IMR-90 (cell line): ENCODE results near the gene NUDT6. TPM values are rescaled to one million over a fixed set of nuclear protein-coding genes. Genes with fewer than 3 reads are reported as not detected.

Experiments
- ATAC-seq: fragments of 200-7000 bp; cut with Tn5 transposase; 2 replicates; pipeline ENCODE4 v1.9.1; 2020; ENCODE audit warnings: low read depth, mild to moderate bottlenecking, moderate library complexity
- BruUV-seq: library from RNA; stranded (reverse); fragments of 400-500 nt; replicated peaks from 2 replicates; lab custom pipeline; 2021; lab: Mats Ljungman, UMichigan
- CTCF ChIA-PET: fragments of 300-600 bp; formaldehyde crosslinking; extraction: SDS; loops from one replicate; lab custom pipeline; 2021; ENCODE audit warnings: antibody characterized with exemption; lab: Yijun Ruan, JAX
- POLR2A ChIA-PET: fragments of 300-600 bp; sonication (Branson Sonifier 250); formaldehyde crosslinking; loops from one replicate; lab custom pipeline; 2022; ENCODE audit warnings: antibody characterized with exemption; ENCODE audit not compliant: unreplicated experiment; lab: Charles Lee
- DNase-seq: peaks from one replicate; pipeline ENCODE4 v3.0.0; 2013
- H2AFZ ChIP-seq: replicated peaks from 2 replicates; pipeline ENCODE3; 2013; ENCODE audit warnings: low read length, mild to moderate bottlenecking; ENCODE audit not compliant: poor library complexity
- H2AK5ac ChIP-seq: 2 replicates; pipeline ENCODE4 v1.6.1; 2013; ENCODE audit warnings: low read depth, low read length, inconsistent platforms
- H2AK9ac ChIP-seq: replicated peaks from 2 replicates; pipeline ENCODE3; 2013; ENCODE audit warnings: mild to moderate bottlenecking, low read depth, low read length, moderate library complexity; ENCODE audit not compliant: poor library complexity
- H2BK120ac ChIP-seq: 2 replicates; pipeline ENCODE4 v1.6.1; 2013; ENCODE audit warnings: low read depth, low read length, inconsistent platforms
- H2BK15ac ChIP-seq: 3 replicates; pipeline ENCODE4 v1.6.1; 2013; ENCODE audit warnings: low read depth, low read length, inconsistent platforms
- H2BK20ac ChIP-seq: 2 replicates; pipeline ENCODE4 v1.6.1; 2013; ENCODE audit warnings: low read depth, mild to moderate bottlenecking, inconsistent platforms, low read length, moderate library complexity
- H2BK5ac ChIP-seq: 2 replicates; pipeline ENCODE4 v1.6.1; 2013; ENCODE audit warnings: mild to moderate bottlenecking, low read depth, low read length, inconsistent platforms; ENCODE audit not compliant: poor library complexity, severe bottlenecking
- H3K14ac ChIP-seq: replicated peaks from 2 replicates; pipeline ENCODE4 v1.6.1; 2013; ENCODE audit warnings: low read depth, low read length, inconsistent platforms
- H3K18ac ChIP-seq: 2 replicates; pipeline ENCODE4 v1.6.1; 2013; ENCODE audit warnings: low read depth, low read length, control low read depth
- H3K23ac ChIP-seq: 2 replicates; pipeline ENCODE4 v1.6.1; 2013; ENCODE audit warnings: low read depth, low read length, inconsistent platforms
- H3K27ac ChIP-seq: 2 replicates; pipeline ENCODE4 v1.5.1; 2013; ENCODE audit warnings: mild to moderate bottlenecking, control low read depth, low read length; ENCODE audit not compliant: insufficient read depth
- H3K27me3 ChIP-seq: 2 replicates; pipeline ENCODE4 v1.6.1; 2013; ENCODE audit warnings: low read length; ENCODE audit not compliant: control insufficient read depth, insufficient read depth
- H3K36me3 ChIP-seq: 2 replicates; pipeline ENCODE4 v1.6.1; 2013; ENCODE audit warnings: low read length, mixed read lengths; ENCODE audit not compliant: control insufficient read depth, insufficient read depth
- H3K4ac ChIP-seq: 2 replicates; pipeline ENCODE4 v1.6.1; 2013; ENCODE audit warnings: low read depth, low read length, inconsistent platforms
- H3K4me1 ChIP-seq: 2 replicates; pipeline ENCODE4 v1.6.1; 2013; ENCODE audit warnings: low read length, mixed read lengths; ENCODE audit not compliant: control insufficient read depth, insufficient read depth
- H3K4me2 ChIP-seq: 2 replicates; pipeline ENCODE4 v1.6.1; 2013; ENCODE audit warnings: low read depth, mild to moderate bottlenecking, control low read depth, low read length, moderate library complexity
- H3K4me3 ChIP-seq: 2 replicates; pipeline ENCODE4 v1.5.1; 2013; ENCODE audit warnings: low read depth, mild to moderate bottlenecking, control low read depth, low read length, moderate library complexity; ENCODE audit not compliant: insufficient read depth
- H3K56ac ChIP-seq: 2 replicates; pipeline ENCODE4 v1.6.1; 2013; ENCODE audit warnings: low read length, inconsistent platforms; ENCODE audit not compliant: insufficient read depth; ENCODE audit errors: extremely low read depth
- H3K79me1 ChIP-seq, 2 experiments: 2 replicates each; pipeline ENCODE4 v1.6.1; 2013; ENCODE audit warnings: low read length in 2 of 2, inconsistent platforms in 1 of 2, low read depth in 1 of 2
- H3K9ac ChIP-seq: 2 replicates; pipeline ENCODE4 v1.6.1; 2013; ENCODE audit warnings: low read depth, low read length, control low read depth
- H3K9me1 ChIP-seq: 2 replicates; pipeline ENCODE4 v1.6.1; 2013; ENCODE audit warnings: low read length, inconsistent platforms; ENCODE audit not compliant: insufficient read depth
- H3K9me3 ChIP-seq: 2 replicates; pipeline ENCODE4 v1.6.1; 2013; ENCODE audit warnings: low read length; ENCODE audit not compliant: control insufficient read depth, insufficient read depth
- H4K20me1 ChIP-seq: 2 replicates; pipeline ENCODE4 v1.6.1; 2013; ENCODE audit warnings: low read length, inconsistent platforms; ENCODE audit not compliant: insufficient read depth
- H4K5ac ChIP-seq: 2 replicates; pipeline ENCODE4 v1.6.1; 2013; ENCODE audit warnings: mild to moderate bottlenecking, low read depth, low read length, control low read depth
- H4K8ac ChIP-seq, 2 experiments: 2 replicates each; pipeline ENCODE4 v1.6.1; 2013; ENCODE audit warnings: low read depth in 2 of 2, low read length in 2 of 2, control low read depth in 1 of 2, inconsistent platforms in 1 of 2
- H4K91ac ChIP-seq: 2 replicates; pipeline ENCODE4 v1.6.1; 2013; ENCODE audit warnings: low read depth, low read length, inconsistent platforms; ENCODE audit not compliant: insufficient read depth
- BHLHE40 ChIP-seq: fragments of 150-350 bp; IDR thresholded peaks from 2 replicates; pipeline ENCODE4 v1.6.1; 2016; ENCODE audit warnings: mild to moderate bottlenecking, low read depth, low read length
- CEBPB ChIP-seq: IDR thresholded peaks from 2 replicates; pipeline ENCODE4 v1.6.1; 2012; ENCODE audit warnings: low read depth, low read length, improper control_type of control experiment
- CHD1 ChIP-seq: IDR thresholded peaks from 2 replicates; pipeline ENCODE4 v1.6.1; 2012; ENCODE audit warnings: low read depth, low read length, improper control_type of control experiment
- CTCF ChIP-seq: conservative IDR thresholded peaks from 2 replicates; pipeline ENCODE4 v1.5.1; 2012; ENCODE audit warnings: mild to moderate bottlenecking, low read depth, low read length, improper control_type of control experiment
- FOS ChIP-seq: fragments of 150-350 bp; IDR thresholded peaks from 2 replicates; pipeline ENCODE4 v1.6.1; 2016; ENCODE audit warnings: low read depth, low read length
- MAFK ChIP-seq: IDR thresholded peaks from 2 replicates; pipeline ENCODE4 v1.6.1; 2012; ENCODE audit warnings: low read depth, low read length, improper control_type of control experiment
- MAZ ChIP-seq: IDR thresholded peaks from 2 replicates; pipeline ENCODE4 v1.6.1; 2012; ENCODE audit warnings: low read depth, mild to moderate bottlenecking, low read length, improper control_type of control experiment, moderate library complexity, borderline replicate concordance
- MXI1 ChIP-seq: IDR thresholded peaks from 2 replicates; pipeline ENCODE4 v1.6.1; 2012; ENCODE audit warnings: low read depth, mild to moderate bottlenecking, low read length, moderate library complexity, borderline replicate concordance
- NFE2L2 ChIP-seq: fragments of 150-350 bp; IDR thresholded peaks from 2 replicates; pipeline ENCODE4 v1.6.1; 2016; ENCODE audit warnings: low read depth, mild to moderate bottlenecking, low read length
- POLR2A ChIP-seq: IDR thresholded peaks from 2 replicates; pipeline ENCODE4 v1.6.1; 2012; ENCODE audit warnings: mild to moderate bottlenecking, low read depth, low read length
- RAD21 ChIP-seq: IDR thresholded peaks from 2 replicates; pipeline ENCODE4 v1.6.1; 2012; ENCODE audit warnings: low read length, improper control_type of control experiment
- RFX5 ChIP-seq: IDR thresholded peaks from 2 replicates; pipeline ENCODE4 v1.8.0; 2012; ENCODE audit warnings: low read depth, mild to moderate bottlenecking, low read length, moderate library complexity
- SMC3 ChIP-seq: fragments of 150-350 bp; IDR thresholded peaks from 2 replicates; pipeline ENCODE4 v1.6.1; 2016; ENCODE audit warnings: low read depth, mild to moderate bottlenecking, antibody characterized with exemption, low read length, moderate library complexity
- USF2 ChIP-seq: fragments of 150-350 bp; IDR thresholded peaks from 2 replicates; pipeline ENCODE4 v1.6.1; 2017; ENCODE audit warnings: mild to moderate bottlenecking, antibody characterized with exemption, low read length, low read depth
- WGBS, 2 experiments: methylation state at CpG; one replicate each; pipeline versions ENCODE4 v1.1.5 to v1.1.7; 2013; ENCODE audit warnings: missing lambda C conversion rate in 2 of 2; ENCODE audit not compliant: insufficient read length in 1 of 2; ENCODE audit errors: extremely low coverage in 2 of 2; 5-methylcytosine and 5-hydroxymethylcytosine counted together
- dilution Hi-C: fragments of 300-500 bp; cut with HindIII; formaldehyde crosslinking; loops from one replicate; pipeline ENCODE4 v1.14.3; 2018; ENCODE audit warnings: low sequenced_read_pairs; ENCODE audit not compliant: unreplicated experiment
- in situ Hi-C: fragments of 300-500 bp; cut with MboI; formaldehyde crosslinking; loops from 3 replicates; pipeline ENCODE4 v1.14.3; 2019; ENCODE audit warnings: low sequenced_read_pairs, inconsistent platforms, mixed read lengths
- intact Hi-C: fragments of 100-400 bp; cut with micrococcal nuclease; formaldehyde crosslinking; loops from 2 replicates; pipeline ENCODE4 v1.10.0; 2022
- polyA plus RNA-seq, 3 experiments: library from polyadenylated mRNA; depleted of rRNA; stranded (reverse); fragments of >200 nt; gene quantifications; 2 replicates each; pipeline ENCODE4 v1.2.3, GENCODE V29; 2012; ENCODE audit warnings: low replicate concordance in 1 of 3
- total RNA-seq: library from RNA; depleted of rRNA; stranded (reverse); fragments of >200 nt; gene quantifications from 2 replicates; pipeline ENCODE4 v1.2.3, GENCODE V29; 2012

NUDT6 gene
- total and polyA plus RNA-seq, 2 of the 4 experiments (the other 2 are of a cell fraction): 2.7 to 4.8 TPM

- ATAC-seq (no peak), DNase-seq (peak; percentile 35)
- Histone ChIP-seq H2BK20ac (no peak overlapping the region), H2AFZ (no peak overlapping the region), H2AK5ac (no peak overlapping the region), H3K27me3 (no peaks in the 10 kb centered on the region), H3K4me3 (no peak overlapping the region), H3K9ac (no peak overlapping the region), H3K27ac (no peak overlapping the region), H3K4ac (no peak overlapping the region), H2BK5ac (no peak overlapping the region), H3K9me3 (peaks cover 2% of the 10 kb centered on the region), H3K56ac (no peak overlapping the region), H3K36me3 (peaks cover 2% of the 10 kb centered on the region; the same call in 1 of the 2 replicates), H4K20me1 (peaks cover 27% of the 10 kb centered on the region; the same call in 1 of the 2 replicates), H2BK15ac (no peak overlapping the region), H4K91ac (no peak overlapping the region), H3K23ac (no peak overlapping the region), H3K79me1 (peaks cover 12 to 52% of the 10 kb centered on the region in 2 experiments), H2AK9ac (no peak overlapping the region), H3K4me2 (no peak overlapping the region), H2BK120ac (no peak overlapping the region), H3K14ac (no peak overlapping the region), H3K18ac (no peak overlapping the region), H4K5ac (no peak overlapping the region), H3K4me1 (peaks cover 6% of the 10 kb centered on the region), H4K8ac (no peak overlapping the region), H3K9me1 (peaks cover 6% of the 10 kb centered on the region)
- WGBS, 2 experiments: no CpG with 5 or more reads among the region's 4 CpGs
- intact Hi-C loops (no loop called here), dilution Hi-C loops (no loop called here), in situ Hi-C loops (no loop called here)
- CTCF ChIA-PET: no interaction called here
- BruUV-seq: no TSS peak
- POLR2A ChIA-PET: no interaction called here
- TF ChIP-seq NFE2L2 (no peak), MXI1 (no peak), MAZ (no peak), RFX5 (no peak), POLR2A (no peak), RAD21 (no peak), CHD1 (no peak), SMC3 (no peak), CTCF (no peak), BHLHE40 (no peak), USF2 (no peak), MAFK (no peak), CEBPB (no peak), FOS (no peak)
These were observed 57.0 kb downstream of the NUDT6 start for GRCh38 chr4:122865425-122865824.
